HepG2 (cell line): ENCODE results near the gene LRFN2. TPM values are rescaled to one million over a fixed set of nuclear protein-coding genes. Genes with fewer than 3 reads are reported as not detected.

ENCODE experiments used
- ATAC-seq: fragments of 200-7000 bp; cut with Tn5 transposase; 3 replicates; pipeline ENCODE4 v1.9.1; 2020; ENCODE audit warnings: mild to moderate bottlenecking, moderate library complexity
- BruUV-seq: library from RNA; stranded (reverse); fragments of 400-500 nt; replicated peaks from 2 replicates; lab custom pipeline; 2021; lab: Mats Ljungman, UMichigan
- CTCF ChIA-PET: fragments of 300-600 bp; formaldehyde crosslinking; extraction: SDS; loops from one replicate; lab custom pipeline; 2021; ENCODE audit warnings: low total read pairs, inconsistent platforms, low intra/inter-chr PET ratio; lab: Yijun Ruan, JAX
- POLR2A ChIA-PET: fragments of 350-600 bp; sonication (Branson Sonifier 250); formaldehyde crosslinking; loops from one replicate; lab custom pipeline; 2020; ENCODE audit warnings: antibody characterized with exemption, inconsistent platforms; lab: Yijun Ruan, JAX
- DNase-seq: peaks from one replicate; pipeline ENCODE4 v3.0.0-alpha.2; 2015; ENCODE audit warnings: low spot score
- FAIRE-seq: peaks from 3 replicates; lab custom pipeline; 2011; peaks lifted over from hg19 to GRCh38; lab: Jason Lieb, UNC
- H2AFZ ChIP-seq: one replicate; pipeline ENCODE4 v1.6.1; 2011; ENCODE audit warnings: low read length, inconsistent platforms
- H3K27ac ChIP-seq: fragments of 300-600 bp; 3 replicates; pipeline ENCODE4 v1.8.0; 2011; ENCODE audit warnings: mixed run types, mild to moderate bottlenecking, mixed read lengths, low read length, inconsistent platforms; ENCODE audit not compliant: insufficient read depth; ENCODE audit errors: extremely low read length
- H3K27me3 ChIP-seq, 2 experiments: fragments of 200-600 bp in 1 of 2; 2 replicates in 1 of 2; 3 replicates in 1 of 2; pipeline versions ENCODE4 v1.6.0 to v1.8.0; 2011; ENCODE audit warnings: low read length in 2 of 2, mild to moderate bottlenecking in 2 of 2, moderate library complexity in 2 of 2, inconsistent platforms in 1 of 2; ENCODE audit not compliant: insufficient read depth in 2 of 2, control insufficient read depth in 1 of 2
- H3K36me3 ChIP-seq, 2 experiments: fragments of 200-600 bp in 1 of 2; replicated peaks in 1 of 2; 2 replicates in 1 of 2; 3 replicates in 1 of 2; pipeline versions ENCODE4 v1.5.1 to v1.8.0; 2011; ENCODE audit warnings: low read length in 2 of 2, inconsistent platforms in 1 of 2; ENCODE audit not compliant: insufficient read depth in 2 of 2, control insufficient read depth in 1 of 2
- H3K4me1 ChIP-seq: 2 replicates; pipeline ENCODE4 v1.5.1; 2012; ENCODE audit warnings: low read length, inconsistent platforms; ENCODE audit not compliant: insufficient read depth
- H3K4me2 ChIP-seq: 2 replicates; pipeline ENCODE4 v1.6.0; 2011; ENCODE audit warnings: low read depth, low read length, inconsistent platforms
- H3K4me3 ChIP-seq, 3 experiments: fragments of 200-600 bp in 1 of 3; sonication (generic), shearing (Covaris generic) in 1 of 3; replicated peaks in 1 of 3; 2 replicates each; pipeline ENCODE4 v1.5.1; 2011 to 2016; ENCODE audit warnings: low read length in 3 of 3, inconsistent platforms in 2 of 3, low read depth in 2 of 3, mild to moderate bottlenecking in 2 of 3, control low read depth in 1 of 3, mixed read lengths in 1 of 3; ENCODE audit not compliant: insufficient read depth in 1 of 3
- H3K79me2 ChIP-seq: one replicate; pipeline ENCODE4 v1.6.1; 2011; ENCODE audit warnings: low read length, inconsistent platforms; ENCODE audit not compliant: insufficient read depth
- H3K9ac ChIP-seq: 2 replicates; pipeline ENCODE4 v1.6.0; 2011; ENCODE audit warnings: mild to moderate bottlenecking, low read depth, low read length, inconsistent platforms; ENCODE audit not compliant: insufficient read depth
- H3K9me3 ChIP-seq: 2 replicates; pipeline ENCODE4 v1.5.1; 2012; ENCODE audit warnings: mild to moderate bottlenecking, low read length
- H4K20me1 ChIP-seq: 2 replicates; pipeline ENCODE4 v1.6.0; 2011; ENCODE audit warnings: inconsistent platforms, mild to moderate bottlenecking, low read length, moderate library complexity; ENCODE audit not compliant: insufficient read depth
- MIER3 ChIP-seq: IDR thresholded peaks from 2 replicates; pipeline ENCODE4 v1.6.1; 2016; ENCODE audit warnings: missing compliant biosample characterization, borderline replicate concordance
- ONECUT2 ChIP-seq: sonication (generic); formaldehyde crosslinking; IDR thresholded peaks from 2 replicates; pipeline ENCODE4 v1.4.0; 2020; ENCODE audit warnings: missing genetic modification reagents
- SMARCE1 ChIP-seq: fragments of 450-650 bp; IDR thresholded peaks from 2 replicates; pipeline ENCODE4 v1.6.1; 2017; ENCODE audit warnings: borderline replicate concordance
- SRF ChIP-seq: IDR thresholded peaks from 2 replicates; pipeline ENCODE4 v1.6.1; 2011; ENCODE audit warnings: mild to moderate bottlenecking, low read depth, low read length, moderate library complexity
- ZBTB1 ChIP-seq: sonication (generic); formaldehyde crosslinking; IDR thresholded peaks from 2 replicates; pipeline ENCODE4 v1.4.0; 2020; ENCODE audit warnings: missing genetic modification reagents, borderline replicate concordance
- ZNF205 ChIP-seq: IDR thresholded peaks from 2 replicates; pipeline ENCODE4 v1.6.1; 2018; ENCODE audit warnings: missing biosample characterization, missing genetic modification reagents
- ZNF34 ChIP-seq: sonication (generic); formaldehyde crosslinking; IDR thresholded peaks from 2 replicates; pipeline ENCODE4 v1.4.0; 2020; ENCODE audit warnings: mild to moderate bottlenecking, missing genetic modification reagents, borderline replicate concordance
- ZNF501 ChIP-seq: sonication (generic); formaldehyde crosslinking; IDR thresholded peaks from 2 replicates; pipeline ENCODE4 v1.5.1; 2020; ENCODE audit warnings: mild to moderate bottlenecking, moderate library complexity, missing genetic modification reagents
- WGBS: methylation state at CpG from one replicate; pipeline ENCODE4 v1.1.6; 2017; ENCODE audit warnings: low lambda C conversion rate; 5-methylcytosine and 5-hydroxymethylcytosine counted together
- in situ Hi-C: cut with HindIII; loops from 2 replicates; pipeline ENCODE4 v1.10.0; 2017; ENCODE audit warnings: low pct_unique_long_range_greater_than_20kb; ENCODE audit not compliant: extremely low pct_ligation_motif_present
- intact Hi-C: fragments of 100-400 bp; cut with micrococcal nuclease; formaldehyde crosslinking; loops from one replicate; pipeline ENCODE4 v1.10.0; 2022; ENCODE audit not compliant: unreplicated experiment
- polyA plus RNA-seq, 8 experiments: library from polyadenylated mRNA; depleted of rRNA in 3 of 8; stranded (reverse) in 7 of 8; unstranded in 1 of 8; fragments of >200 nt; fragmentation: Illumina TruSeq in 4 of 8; extraction: Trizol in 4 of 8; gene quantifications; 2 replicates each; pipeline versions ENCODE4 v1.2.1 to v1.2.3, GENCODE V29; 2011 to 2016; ENCODE audit warnings: low read depth in 4 of 8, missing spikeins in 1 of 8, mixed read lengths in 1 of 8; ENCODE audit not compliant: insufficient read depth in 1 of 8
- total RNA-seq, 5 experiments: library from RNA; depleted of rRNA; stranded (reverse); fragments of >200 nt; fragmentation: Illumina TruSeq; extraction: Trizol; gene quantifications; 2 replicates each; pipeline ENCODE4 v1.2.3, GENCODE V29; 2016; ENCODE audit warnings: low read depth in 1 of 5
- TF ChIP-seq, protein P1 (sequence below): sonication (generic); formaldehyde crosslinking; IDR thresholded peaks from 2 replicates; pipeline ENCODE4 v1.4.0; 2020; ENCODE audit warnings: missing genetic modification reagents
- TF ChIP-seq, protein P2 (sequence below): sonication (generic); formaldehyde crosslinking; conservative IDR thresholded peaks from 2 replicates; pipeline ENCODE4 v1.5.0; 2020; ENCODE audit warnings: missing genetic modification reagents

The LRFN2 gene
- total and polyA plus RNA-seq, 2 of the 13 experiments (the other 11 are each of a cell fraction or from before 2014, with no cell fraction given) = not detected

DNA sequence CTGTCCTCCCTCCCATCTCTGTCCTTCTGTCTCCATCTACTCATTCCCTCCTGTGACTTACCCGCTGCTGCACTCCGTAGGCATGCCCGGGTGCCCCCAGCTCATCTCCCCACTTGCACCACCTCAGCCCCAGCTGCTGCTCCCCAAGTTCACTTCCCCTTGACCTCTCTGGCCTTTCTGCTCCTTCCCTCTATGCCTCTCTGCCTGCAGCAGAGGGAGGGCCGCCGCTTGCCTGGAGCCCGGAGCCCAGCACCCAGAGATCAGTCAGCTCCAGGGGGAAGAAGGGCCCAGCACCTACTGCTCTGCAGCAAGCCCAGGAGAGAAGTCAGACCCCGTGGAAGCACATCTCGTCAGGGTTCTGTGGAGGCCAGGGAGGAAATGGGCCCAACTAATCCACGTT, 97.4 kb downstream of the LRFN2 start:
- H3K4me3 ChIP-seq = no peak overlapping the region
- H3K79me2 ChIP-seq = no peaks in the 10 kb centered on the region
- no peaks in the 10 kb centered on the region for H3K9me3 ChIP-seq
- DNase-seq (no peak), FAIRE-seq (no peak), ATAC-seq (no peak)
- no TSS peak for BruUV-seq
- H3K4me1 ChIP-seq = no peaks in the 10 kb centered on the region
- no peaks in the 10 kb centered on the region for H3K36me3 ChIP-seq
- no peak overlapping the region for H3K27ac ChIP-seq
- 7% methylated on average over 9 of the region's 9 CpGs for WGBS
- no peaks in the 10 kb centered on the region for H4K20me1 ChIP-seq
- TF ChIP-seq ONECUT2 (CRISPR knock-in tag) (no peak), ZNF205 (CRISPR knock-in tag) (no peak), ZNF501 (CRISPR knock-in tag) (no peak), MIER3 (CRISPR knock-in tag) (no peak), SRF (no peak), ZBTB1 (CRISPR knock-in tag) (no peak), ZNF34 (CRISPR knock-in tag) (no peak), SMARCE1 (no peak)
- TF ChIP-seq, protein P1, sequence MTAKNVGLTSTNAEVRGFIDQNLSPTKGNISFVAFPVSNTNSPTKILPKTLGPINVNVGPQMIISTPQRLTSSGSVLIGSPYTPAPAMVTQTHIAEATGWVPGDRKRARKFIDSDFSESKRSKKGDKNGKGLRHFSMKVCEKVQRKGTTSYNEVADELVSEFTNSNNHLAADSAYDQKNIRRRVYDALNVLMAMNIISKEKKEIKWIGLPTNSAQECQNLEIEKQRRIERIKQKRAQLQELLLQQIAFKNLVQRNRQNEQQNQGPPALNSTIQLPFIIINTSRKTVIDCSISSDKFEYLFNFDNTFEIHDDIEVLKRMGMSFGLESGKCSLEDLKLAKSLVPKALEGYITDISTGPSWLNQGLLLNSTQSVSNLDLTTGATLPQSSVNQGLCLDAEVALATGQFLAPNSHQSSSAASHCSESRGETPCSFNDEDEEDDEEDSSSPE (CRISPR knock-in tag) = no peak
- TF ChIP-seq, protein P2, sequence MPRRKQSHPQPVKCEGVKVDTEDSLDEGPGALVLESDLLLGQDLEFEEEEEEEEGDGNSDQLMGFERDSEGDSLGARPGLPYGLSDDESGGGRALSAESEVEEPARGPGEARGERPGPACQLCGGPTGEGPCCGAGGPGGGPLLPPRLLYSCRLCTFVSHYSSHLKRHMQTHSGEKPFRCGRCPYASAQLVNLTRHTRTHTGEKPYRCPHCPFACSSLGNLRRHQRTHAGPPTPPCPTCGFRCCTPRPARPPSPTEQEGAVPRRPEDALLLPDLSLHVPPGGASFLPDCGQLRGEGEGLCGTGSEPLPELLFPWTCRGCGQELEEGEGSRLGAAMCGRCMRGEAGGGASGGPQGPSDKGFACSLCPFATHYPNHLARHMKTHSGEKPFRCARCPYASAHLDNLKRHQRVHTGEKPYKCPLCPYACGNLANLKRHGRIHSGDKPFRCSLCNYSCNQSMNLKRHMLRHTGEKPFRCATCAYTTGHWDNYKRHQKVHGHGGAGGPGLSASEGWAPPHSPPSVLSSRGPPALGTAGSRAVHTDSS = no peak
- TF ChIP-seq, all 625 proteins: peak for 0
- in situ Hi-C loops = no loop called here
- intact Hi-C loops = no loop called here
- H3K27me3 ChIP-seq = peaks cover 1 to 18% of the 10 kb centered on the region in 2 experiments; a peak in 3 of 5 replicates
- no peak overlapping the region for H2AFZ ChIP-seq
- no peak overlapping the region for H3K4me2 ChIP-seq
- CTCF ChIA-PET = no interaction called here
- no peak overlapping the region for H3K9ac ChIP-seq
- POLR2A ChIA-PET = no interaction called here
